HEK293 (cell line): ENCODE data around the gene UCN2.

Experiments used
- SP7 ChIP-seq: fragments of 450-650 bp; formaldehyde crosslinking; IDR thresholded peaks from 2 replicates; pipeline ENCODE4 v1.5.1; 2016; ENCODE audit warnings: missing biosample characterization, missing genetic modification characterization
- TSHZ1 ChIP-seq: fragments of 450-650 bp; formaldehyde crosslinking; IDR thresholded peaks from 2 replicates; pipeline ENCODE4 v1.5.1; 2016; ENCODE audit warnings: missing biosample characterization, missing genetic modification characterization, borderline replicate concordance
- YY1 ChIP-seq: fragments of 450-650 bp; formaldehyde crosslinking; IDR thresholded peaks from 2 replicates; pipeline ENCODE4 v1.5.1; 2018; ENCODE audit warnings: missing biosample characterization, missing genetic modification characterization
- ZNF335 ChIP-seq: fragments of 450-650 bp; formaldehyde crosslinking; conservative IDR thresholded peaks from 2 replicates; pipeline ENCODE4 v1.5.1; 2016; ENCODE audit warnings: missing biosample characterization, missing genetic modification characterization
- TF ChIP-seq, protein P1 (sequence below): fragments of 450-650 bp; formaldehyde crosslinking; IDR thresholded peaks from 2 replicates; pipeline ENCODE4 v1.5.1; 2016; ENCODE audit warnings: missing biosample characterization, missing genetic modification characterization
- TF ChIP-seq, protein P2 (sequence below): fragments of 450-650 bp; formaldehyde crosslinking; conservative IDR thresholded peaks from 2 replicates; pipeline ENCODE4 v1.5.1; 2016; ENCODE audit warnings: low read depth, missing biosample characterization, missing genetic modification characterization

DNA sequence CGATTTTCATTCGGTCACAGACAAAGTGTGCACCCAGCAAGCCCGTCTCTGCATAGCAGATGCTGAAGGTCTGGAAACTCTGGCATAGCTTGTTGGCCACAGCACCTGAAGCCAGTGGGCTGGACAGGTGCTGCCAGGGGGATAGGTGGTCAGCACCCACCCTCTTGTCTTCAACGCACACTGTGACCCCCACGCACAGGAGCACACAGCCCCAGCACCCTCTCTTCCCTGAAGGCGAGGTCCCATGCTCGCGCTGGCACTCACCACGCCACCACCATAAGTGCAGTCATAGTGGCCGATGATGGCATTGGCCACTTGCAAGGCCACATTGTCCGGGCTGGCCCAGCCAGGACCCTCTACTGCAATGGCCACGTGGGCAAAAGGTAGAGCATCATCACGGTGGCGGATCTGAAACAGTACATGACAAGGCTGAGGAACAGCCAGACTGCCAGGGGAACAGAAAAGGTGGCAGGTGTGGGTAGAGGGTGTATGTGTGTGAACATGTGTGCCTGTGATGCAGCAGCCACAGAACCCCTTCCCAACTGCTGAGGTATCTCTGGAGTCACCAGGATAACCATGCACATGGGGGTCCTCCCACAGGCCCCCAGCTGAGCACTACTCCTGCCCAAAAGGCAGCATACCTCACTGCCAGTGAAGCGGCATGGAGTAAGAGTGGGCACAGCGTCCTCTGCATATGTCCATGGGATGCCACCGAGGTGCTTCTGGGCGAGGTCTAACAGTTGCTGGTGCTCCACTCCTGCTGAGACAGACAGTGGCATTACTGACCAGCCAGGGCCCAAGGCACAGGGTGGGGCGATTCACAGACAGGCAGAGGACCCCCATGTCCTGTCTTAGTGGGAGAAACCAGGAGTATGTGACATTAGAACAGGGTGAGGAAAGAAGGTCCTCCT is 37.4 kb upstream of the UCN2 start:
- TF ChIP-seq SP7 (tag by site-specific recombination) (no peak), YY1 (no peak), ZNF335 (tag by site-specific recombination) (no peak), TSHZ1 (tag by site-specific recombination) (no peak)
- TF ChIP-seq, protein P1, sequence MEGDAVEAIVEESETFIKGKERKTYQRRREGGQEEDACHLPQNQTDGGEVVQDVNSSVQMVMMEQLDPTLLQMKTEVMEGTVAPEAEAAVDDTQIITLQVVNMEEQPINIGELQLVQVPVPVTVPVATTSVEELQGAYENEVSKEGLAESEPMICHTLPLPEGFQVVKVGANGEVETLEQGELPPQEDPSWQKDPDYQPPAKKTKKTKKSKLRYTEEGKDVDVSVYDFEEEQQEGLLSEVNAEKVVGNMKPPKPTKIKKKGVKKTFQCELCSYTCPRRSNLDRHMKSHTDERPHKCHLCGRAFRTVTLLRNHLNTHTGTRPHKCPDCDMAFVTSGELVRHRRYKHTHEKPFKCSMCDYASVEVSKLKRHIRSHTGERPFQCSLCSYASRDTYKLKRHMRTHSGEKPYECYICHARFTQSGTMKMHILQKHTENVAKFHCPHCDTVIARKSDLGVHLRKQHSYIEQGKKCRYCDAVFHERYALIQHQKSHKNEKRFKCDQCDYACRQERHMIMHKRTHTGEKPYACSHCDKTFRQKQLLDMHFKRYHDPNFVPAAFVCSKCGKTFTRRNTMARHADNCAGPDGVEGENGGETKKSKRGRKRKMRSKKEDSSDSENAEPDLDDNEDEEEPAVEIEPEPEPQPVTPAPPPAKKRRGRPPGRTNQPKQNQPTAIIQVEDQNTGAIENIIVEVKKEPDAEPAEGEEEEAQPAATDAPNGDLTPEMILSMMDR (tag by site-specific recombination) = no peak
- TF ChIP-seq, protein P2, sequence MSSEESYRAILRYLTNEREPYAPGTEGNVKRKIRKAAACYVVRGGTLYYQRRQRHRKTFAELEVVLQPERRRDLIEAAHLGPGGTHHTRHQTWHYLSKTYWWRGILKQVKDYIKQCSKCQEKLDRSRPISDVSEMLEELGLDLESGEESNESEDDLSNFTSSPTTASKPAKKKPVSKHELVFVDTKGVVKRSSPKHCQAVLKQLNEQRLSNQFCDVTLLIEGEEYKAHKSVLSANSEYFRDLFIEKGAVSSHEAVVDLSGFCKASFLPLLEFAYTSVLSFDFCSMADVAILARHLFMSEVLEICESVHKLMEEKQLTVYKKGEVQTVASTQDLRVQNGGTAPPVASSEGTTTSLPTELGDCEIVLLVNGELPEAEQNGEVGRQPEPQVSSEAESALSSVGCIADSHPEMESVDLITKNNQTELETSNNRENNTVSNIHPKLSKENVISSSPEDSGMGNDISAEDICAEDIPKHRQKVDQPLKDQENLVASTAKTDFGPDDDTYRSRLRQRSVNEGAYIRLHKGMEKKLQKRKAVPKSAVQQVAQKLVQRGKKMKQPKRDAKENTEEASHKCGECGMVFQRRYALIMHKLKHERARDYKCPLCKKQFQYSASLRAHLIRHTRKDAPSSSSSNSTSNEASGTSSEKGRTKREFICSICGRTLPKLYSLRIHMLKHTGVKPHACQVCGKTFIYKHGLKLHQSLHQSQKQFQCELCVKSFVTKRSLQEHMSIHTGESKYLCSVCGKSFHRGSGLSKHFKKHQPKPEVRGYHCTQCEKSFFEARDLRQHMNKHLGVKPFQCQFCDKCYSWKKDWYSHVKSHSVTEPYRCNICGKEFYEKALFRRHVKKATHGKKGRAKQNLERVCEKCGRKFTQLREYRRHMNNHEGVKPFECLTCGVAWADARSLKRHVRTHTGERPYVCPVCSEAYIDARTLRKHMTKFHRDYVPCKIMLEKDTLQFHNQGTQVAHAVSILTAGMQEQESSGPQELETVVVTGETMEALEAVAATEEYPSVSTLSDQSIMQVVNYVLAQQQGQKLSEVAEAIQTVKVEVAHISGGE (tag by site-specific recombination) = no peak
